PC-3 (cell line): ENCODE results near the gene QPCTL.

Source experiments
- EZH2 ChIP-seq: fragments of 300-600 bp; sonication (generic); IDR thresholded peaks from one replicate; pipeline ENCODE4 v1.6.1; 2017; ENCODE audit warnings: antibody characterized with exemption, mild to moderate bottlenecking, low read length; ENCODE audit not compliant: unreplicated experiment
- TF ChIP-seq, protein P1 (sequence below): fragments of 300-600 bp; sonication (generic); conservative IDR thresholded peaks from 2 replicates; pipeline ENCODE4 v1.5.1; 2017; ENCODE audit warnings: antibody characterized with exemption, low read depth, mild to moderate bottlenecking, low read length

DNA sequence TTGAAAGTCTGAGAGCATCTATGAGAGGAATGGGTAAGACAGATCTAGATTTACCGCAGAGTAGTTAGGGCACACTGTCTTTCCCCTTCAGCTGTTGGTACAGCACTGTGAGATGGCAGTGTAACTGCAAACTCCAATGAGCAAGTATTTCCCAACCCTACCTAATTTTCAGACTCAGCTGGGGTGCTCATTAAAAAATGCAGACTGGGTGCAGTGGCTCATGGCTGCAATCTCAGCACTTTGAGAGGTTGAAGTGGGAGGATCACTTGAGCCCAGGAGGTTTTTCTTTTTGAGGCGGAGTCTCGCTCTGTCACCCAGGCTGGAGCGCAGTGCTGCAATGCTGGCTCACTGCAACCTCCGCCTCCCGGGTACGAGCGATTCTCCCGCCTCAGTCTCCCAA, 12.6 kb downstream of the QPCTL start:
- TF ChIP-seq, protein P1, sequence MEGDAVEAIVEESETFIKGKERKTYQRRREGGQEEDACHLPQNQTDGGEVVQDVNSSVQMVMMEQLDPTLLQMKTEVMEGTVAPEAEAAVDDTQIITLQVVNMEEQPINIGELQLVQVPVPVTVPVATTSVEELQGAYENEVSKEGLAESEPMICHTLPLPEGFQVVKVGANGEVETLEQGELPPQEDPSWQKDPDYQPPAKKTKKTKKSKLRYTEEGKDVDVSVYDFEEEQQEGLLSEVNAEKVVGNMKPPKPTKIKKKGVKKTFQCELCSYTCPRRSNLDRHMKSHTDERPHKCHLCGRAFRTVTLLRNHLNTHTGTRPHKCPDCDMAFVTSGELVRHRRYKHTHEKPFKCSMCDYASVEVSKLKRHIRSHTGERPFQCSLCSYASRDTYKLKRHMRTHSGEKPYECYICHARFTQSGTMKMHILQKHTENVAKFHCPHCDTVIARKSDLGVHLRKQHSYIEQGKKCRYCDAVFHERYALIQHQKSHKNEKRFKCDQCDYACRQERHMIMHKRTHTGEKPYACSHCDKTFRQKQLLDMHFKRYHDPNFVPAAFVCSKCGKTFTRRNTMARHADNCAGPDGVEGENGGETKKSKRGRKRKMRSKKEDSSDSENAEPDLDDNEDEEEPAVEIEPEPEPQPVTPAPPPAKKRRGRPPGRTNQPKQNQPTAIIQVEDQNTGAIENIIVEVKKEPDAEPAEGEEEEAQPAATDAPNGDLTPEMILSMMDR: no peak
- no peak for TF ChIP-seq EZH2
